K562 (cell line): Measurements from ENCODE around the gene TLCD1. TPM values are rescaled to one million over a fixed set of nuclear protein-coding genes. Genes with fewer than 3 reads are reported as not detected.
A peak's percentile ranks its signal among the peaks of the same experiment; 100 is the strongest.

Source experiments
- ATF7 ChIP-seq: fragments of 450-650 bp; IDR thresholded peaks from 2 replicates; pipeline ENCODE4 v1.7.1; 2014; ENCODE audit warnings: mild to moderate bottlenecking, moderate library complexity
- BRCA1 ChIP-seq, 2 experiments: fragments of 450-650 bp in 1 of 2; sonication (generic) in 1 of 2; formaldehyde crosslinking in 1 of 2; IDR thresholded peaks; 2 replicates each; pipeline versions ENCODE4 v1.5.0 to v1.6.1; 2017 to 2020; ENCODE audit warnings: mild to moderate bottlenecking in 1 of 2, missing genetic modification reagents in 1 of 2
- CHCHD3 ChIP-seq: fragments of 250-450 bp; sonication (Bioruptor Pico); IDR thresholded peaks from 2 replicates; pipeline ENCODE4 v2.1.2; 2022; ENCODE audit warnings: mild to moderate bottlenecking
- CTCFL ChIP-seq: IDR thresholded peaks from 2 replicates; pipeline ENCODE4 v1.6.1; 2011; ENCODE audit warnings: borderline replicate concordance, low read depth, mild to moderate bottlenecking, moderate library complexity, low read length; ENCODE audit not compliant: insufficient read depth, poor library complexity, severe bottlenecking
- E2F3 ChIP-seq: fragments of 250-450 bp; sonication (Bioruptor Pico); IDR thresholded peaks from 2 replicates; pipeline ENCODE4 v1.4.0; 2020; ENCODE audit warnings: mild to moderate bottlenecking
- ELK3 ChIP-seq: fragments of 450-650 bp; formaldehyde crosslinking; IDR thresholded peaks from 2 replicates; pipeline ENCODE4 v1.4.0; 2020; ENCODE audit warnings: mild to moderate bottlenecking
- ETV5 ChIP-seq: sonication (generic); formaldehyde crosslinking; IDR thresholded peaks from 2 replicates; pipeline ENCODE4 v1.4.0; 2020; ENCODE audit warnings: low read depth, mild to moderate bottlenecking, missing genetic modification reagents
- HMGXB4 ChIP-seq: sonication (generic); formaldehyde crosslinking; IDR thresholded peaks from 2 replicates; pipeline ENCODE4 v1.8.1; 2023; ENCODE audit warnings: mild to moderate bottlenecking, missing genetic modification reagents
- PCBP2 ChIP-seq: fragments of 200-400 bp; formaldehyde crosslinking; IDR thresholded peaks from 2 replicates; pipeline ENCODE4 v1.6.1; 2018; ENCODE audit warnings: low read length, low read depth, mild to moderate bottlenecking, moderate library complexity; ENCODE audit not compliant: poor library complexity, severe bottlenecking
- POLR2AphosphoS5 ChIP-seq: IDR thresholded peaks from 2 replicates; pipeline ENCODE4 v1.6.1; 2011; ENCODE audit warnings: mild to moderate bottlenecking, low read depth, low read length, moderate library complexity; ENCODE audit not compliant: control insufficient read depth, insufficient read depth
- RBM39 ChIP-seq: fragments of 200-400 bp; formaldehyde crosslinking; optimal IDR thresholded peaks from 2 replicates; pipeline ENCODE3; 2018; ENCODE audit warnings: low read depth, low read length
- SMARCE1 ChIP-seq: fragments of 450-650 bp; IDR thresholded peaks from 2 replicates; pipeline ENCODE4 v1.7.1; 2016; ENCODE audit warnings: mild to moderate bottlenecking
- TBP ChIP-seq: optimal IDR thresholded peaks from 2 replicates; pipeline ENCODE3; 2011; ENCODE audit warnings: low read depth, low read length, improper control_type of control experiment
- TEAD2 ChIP-seq: fragments of 450-650 bp; IDR thresholded peaks from 2 replicates; pipeline ENCODE4 v1.6.1; 2016; ENCODE audit warnings: missing genetic modification characterization, control low read depth, missing compliant biosample characterization
- XRCC5 ChIP-seq: fragments of 200-400 bp; formaldehyde crosslinking; IDR thresholded peaks from 2 replicates; pipeline ENCODE4 v1.6.1; 2017; ENCODE audit warnings: low read depth, mild to moderate bottlenecking, low read length
- ZBTB12 ChIP-seq: fragments of 250-450 bp; sonication (Bioruptor Pico); IDR thresholded peaks from 2 replicates; pipeline ENCODE4 v1.4.0; 2020
- ZBTB33 ChIP-seq: sonication (generic); formaldehyde crosslinking; IDR thresholded peaks from 2 replicates; pipeline ENCODE4 v1.8.1; 2023; ENCODE audit warnings: mild to moderate bottlenecking, missing genetic modification reagents
- ZNF561 ChIP-seq: fragments of 450-650 bp; formaldehyde crosslinking; conservative IDR thresholded peaks from 2 replicates; pipeline ENCODE4 v1.4.0; 2020; ENCODE audit warnings: mild to moderate bottlenecking, moderate library complexity
- polyA plus RNA-seq, 8 experiments: library from polyadenylated mRNA; depleted of rRNA in 4 of 8; stranded (reverse) in 5 of 8; unstranded in 3 of 8; fragments of >200 nt; fragmentation: Nextera tagmentation in 2 of 8; fragmentation: Illumina TruSeq in 1 of 8; extraction: Ambion mirVana in 2 of 8; extraction: Trizol in 1 of 8; gene quantifications; 2 replicates each; pipeline versions ENCODE4 v1.2.1 to v1.2.3, GENCODE V29; 2011 to 2014; ENCODE audit warnings: inconsistent platforms in 1 of 8, missing spikeins in 1 of 8
- total RNA-seq, 7 experiments: library from RNA; depleted of rRNA in 6 of 7; stranded (reverse); fragments of >200 nt in 6 of 7; fragmentation: Illumina TruSeq in 2 of 7; extraction: Trizol in 2 of 7; gene quantifications; 2 replicates each; pipeline versions ENCODE4 v1.2.1 to v1.2.3, GENCODE V29; 2011 to 2021; ENCODE audit warnings: low replicate concordance in 1 of 7

TLCD1 gene
- total and polyA plus RNA-seq, 9 of the 15 experiments (the other 6 are each of a cell fraction or from before 2014, with no cell fraction given), result 6.8 to 37.7 (median 21.7) TPM

GRCh38 chr17:28750178-28751047 is 24.4 kb upstream of the TLCD1 start (continued):
- peak; percentile 67; the same call in 1 of the 2 replicates for TF ChIP-seq ETV5 (CRISPR knock-in tag)
- no peak for TF ChIP-seq TEAD2
- peak; percentile 70 for TF ChIP-seq ZBTB33 (CRISPR knock-in tag)
- no peak for TF ChIP-seq BRCA1 (IDR thresholded peaks at IDR 0.05)
- TF ChIP-seq BRCA1 (CRISPR knock-in tag; IDR thresholded peaks at IDR 0.05), result no peak
- no peak for TF ChIP-seq ZBTB12 (CRISPR knock-in tag)
- no peak for TF ChIP-seq ELK3 (CRISPR knock-in tag)
- TF ChIP-seq SMARCE1, result no peak
- peak; percentile 26 for TF ChIP-seq CTCFL
- no peak for TF ChIP-seq PCBP2
- TF ChIP-seq TBP, result peak; percentile 15
- 0 out of 2 replicates have a peak, but pooled peaks have one; percentile 77 for TF ChIP-seq ATF7
- no peak for TF ChIP-seq ZNF561 (CRISPR knock-in tag)
- TF ChIP-seq XRCC5, result peak; percentile 98
- 0 out of 2 replicates have a peak, but pooled peaks have one; percentile 68 for TF ChIP-seq HMGXB4 (CRISPR knock-in tag)
- TF ChIP-seq RBM39, result peak; percentile 87
- TF ChIP-seq POLR2AphosphoS5, result peak; percentile 64
- no peak for TF ChIP-seq CHCHD3 (CRISPR knock-in tag)
- no peak for TF ChIP-seq E2F3 (CRISPR knock-in tag)
